Measurements from ENCODE around the gene SDS.

The SDS gene

GRCh38 chr12:113424915-113425823 is 21.5 kb upstream of the SDS start:
- peak; percentile 37 for DNase-seq (ENCODE audit: low read depth)

GRCh38 chr12:113424456-113424855 is 20.8 kb upstream of the SDS start:
- no peak for DNase-seq (ENCODE audit: low read depth)

- no peak for DNase-seq (ENCODE audit: low read depth)
These were observed 19.4 kb upstream of the SDS start for GRCh38 chr12:113422886-113423669.

- DNase-seq (ENCODE audit: low read depth): peak; percentile 89
These were observed 18.6 kb upstream of the SDS start, which contains the start of gene SDSL for GRCh38 chr12:113422030-113422885. TSS of gene SDSL (plus strand) at chr12:113422380. CDS start at chr12:113427983, 5,603 bp downstream.

GRCh38 chr12:113420996-113421595 is 17.4 kb upstream of the SDS start:
- no peak for DNase-seq (ENCODE audit: low read depth)

- peak; percentile 12 for DNase-seq (ENCODE audit: low read depth)
These were observed 14.7 kb upstream of the SDS start for GRCh38 chr12:113418213-113418879.

- no peak for DNase-seq (ENCODE audit: low read depth)
These were observed 12.5 kb upstream of the SDS start for GRCh38 chr12:113416091-113416754.

- DNase-seq (ENCODE audit: low read depth): no peak
These were observed 10.9 kb upstream of the SDS start for GRCh38 chr12:113414519-113415038.

GRCh38 chr12:113413488-113413939 is 9.8 kb upstream of the SDS start:
- no peak for DNase-seq (ENCODE audit: low read depth)

- DNase-seq (ENCODE audit: low read depth): no peak
These were observed 5.9 kb upstream of the SDS start for GRCh38 chr12:113409462-113410124.

- no peak for DNase-seq (ENCODE audit: low read depth)
These were observed 5.1 kb upstream of the SDS start for GRCh38 chr12:113408756-113409298.

GRCh38 chr12:113407931-113408600 is 4.4 kb upstream of the SDS start:
- DNase-seq (ENCODE audit: low read depth): no peak

- no peak for DNase-seq (ENCODE audit: low read depth)
These were observed 2.0 kb upstream of the SDS start for GRCh38 chr12:113405694-113406093.

- DNase-seq (ENCODE audit: low read depth): no peak
These were observed 964 bp downstream of the SDS start for GRCh38 chr12:113402586-113403260.

- no peak for DNase-seq (ENCODE audit: low read depth)
These were observed 2.4 kb downstream of the SDS start for GRCh38 chr12:113401066-113402000.

- DNase-seq (ENCODE audit: low read depth): no peak
These were observed 3.3 kb downstream of the SDS start for GRCh38 chr12:113400362-113400761.

- DNase-seq (ENCODE audit: low read depth): no peak
These were observed 4.2 kb downstream of the SDS start for GRCh38 chr12:113399490-113399889.
